Activated CD4-positive, alpha-beta T cell treated with anti-CD3 and anti-CD28 coated beads, Interleukin-2, amount 10 ng/mL, durations not matched to agents 24 days and 14 days (primary cell): ENCODE results near the gene LRRC1. TPM values are rescaled to one million over a fixed set of nuclear protein-coding genes. Genes with fewer than 3 reads are reported as not detected.

Experiments used
- DNase-seq: peaks from one replicate; pipeline ENCODE4 v3.0.0; 2022
- H3K27ac Mint-ChIP-seq: one replicate; pipeline ENCODE4 v1.8.0; 2022; ENCODE audit warnings: mild to moderate bottlenecking, mixed read lengths
- H3K27me3 Mint-ChIP-seq: one replicate; pipeline ENCODE4 v1.8.0; 2022; ENCODE audit warnings: mixed read lengths
- H3K36me3 Mint-ChIP-seq: one replicate; pipeline ENCODE4 v1.8.0; 2022; ENCODE audit warnings: low read depth, mild to moderate bottlenecking, mixed read lengths
- H3K4me1 Mint-ChIP-seq: one replicate; pipeline ENCODE4 v1.8.0; 2021; ENCODE audit warnings: mixed read lengths
- H3K4me3 Mint-ChIP-seq: one replicate; pipeline ENCODE4 v1.8.0; 2022; ENCODE audit warnings: mild to moderate bottlenecking, moderate library complexity, mixed read lengths
- H3K9me3 Mint-ChIP-seq: one replicate; pipeline ENCODE4 v1.8.0; 2021; ENCODE audit warnings: mixed read lengths
- intact Hi-C: fragments of 100-400 bp; cut with micrococcal nuclease; formaldehyde crosslinking; loops from one replicate; pipeline ENCODE4 v1.15.1; 2023
- total RNA-seq: library from RNA; stranded (reverse); gene quantifications from 2 replicates; pipeline ENCODE4 v1.2.3, GENCODE V29; 2022

The LRRC1 gene
- total RNA-seq, 1 donor from 2014 or later, result 2.7 TPM

- H3K4me3 Mint-ChIP-seq, result no peak overlapping the region
- H3K36me3 Mint-ChIP-seq, result no peaks in the 10 kb centered on the region
- H3K4me1 Mint-ChIP-seq, result no peaks in the 10 kb centered on the region
- peaks cover 9% of the 10 kb centered on the region for H3K27me3 Mint-ChIP-seq
- peaks cover 4% of the 10 kb centered on the region for H3K9me3 Mint-ChIP-seq
- intact Hi-C loops, result loop anchor here (10.0 kb wide), 1 partner anchor 151 kb away; the partner anchor contains the start of gene LRRC1
- H3K27ac Mint-ChIP-seq, result no peak overlapping the region
- no peak for DNase-seq
These were observed 151.1 kb downstream of the LRRC1 start for GRCh38 chr6:53945765-53946407.

GRCh38 chr6:53947780-53948179, 153.0 kb downstream of the LRRC1 start:
- no peak for DNase-seq
- no peaks in the 10 kb centered on the region for H3K4me1 Mint-ChIP-seq
- no peaks in the 10 kb centered on the region for H3K36me3 Mint-ChIP-seq
- intact Hi-C loops, result loop anchor here (10.0 kb wide), 1 partner anchor 153 kb away; the partner anchor contains the start of gene LRRC1
- H3K4me3 Mint-ChIP-seq, result no peak overlapping the region
- H3K27me3 Mint-ChIP-seq, result peaks cover 9% of the 10 kb centered on the region
- H3K27ac Mint-ChIP-seq, result no peak overlapping the region
- H3K9me3 Mint-ChIP-seq, result peaks cover 4% of the 10 kb centered on the region

- no peaks in the 10 kb centered on the region for H3K36me3 Mint-ChIP-seq
- intact Hi-C loops, result no loop called here
- peaks cover 16% of the 10 kb centered on the region for H3K27me3 Mint-ChIP-seq
- no peak overlapping the region for H3K27ac Mint-ChIP-seq
- no peak overlapping the region for H3K4me3 Mint-ChIP-seq
- DNase-seq, result no peak
- peaks cover 4% of the 10 kb centered on the region for H3K9me3 Mint-ChIP-seq
- H3K4me1 Mint-ChIP-seq, result no peaks in the 10 kb centered on the region
These were observed 156.6 kb downstream of the LRRC1 start for GRCh38 chr6:53951383-53951782.

- H3K4me1 Mint-ChIP-seq, result no peaks in the 10 kb centered on the region
- H3K27me3 Mint-ChIP-seq, result peaks cover 7% of the 10 kb centered on the region
- H3K9me3 Mint-ChIP-seq, result no peaks in the 10 kb centered on the region
- H3K4me3 Mint-ChIP-seq, result no peak overlapping the region
- no peak overlapping the region for H3K27ac Mint-ChIP-seq
- intact Hi-C loops, result loop anchor here (5.0 kb wide), 1 partner anchor 239 kb away; no protein-coding TSS in a partner anchor
- DNase-seq, result peak; percentile 68
- H3K36me3 Mint-ChIP-seq, result no peaks in the 10 kb centered on the region
These were observed 161.4 kb downstream of the LRRC1 start for GRCh38 chr6:53956068-53956711.

- Mint-ChIP-seq H3K27me3 (peaks cover 7% of the 10 kb centered on the region), H3K4me3 (no peak overlapping the region), H3K27ac (no peak overlapping the region), H3K9me3 (no peaks in the 10 kb centered on the region), H3K4me1 (no peaks in the 10 kb centered on the region), H3K36me3 (no peaks in the 10 kb centered on the region)
- intact Hi-C loops, result loop anchor here (5.0 kb wide), 1 partner anchor 240 kb away; no protein-coding TSS in a partner anchor
- no peak for DNase-seq
These were observed 162.0 kb downstream of the LRRC1 start for GRCh38 chr6:53956804-53957203.

GRCh38 chr6:53959717-53960116, 164.9 kb downstream of the LRRC1 start:
- Mint-ChIP-seq H3K27me3 (peaks cover 11% of the 10 kb centered on the region), H3K9me3 (no peaks in the 10 kb centered on the region), H3K36me3 (no peaks in the 10 kb centered on the region), H3K4me3 (no peak overlapping the region), H3K27ac (no peak overlapping the region), H3K4me1 (no peaks in the 10 kb centered on the region)
- intact Hi-C loops, result loop anchor here (5.0 to 10.0 kb wide), 2 partner anchors 125 to 242 kb away; no protein-coding TSS in a partner anchor
- DNase-seq, result no peak

- H3K4me1 Mint-ChIP-seq, result no peaks in the 10 kb centered on the region
- no peak overlapping the region for H3K4me3 Mint-ChIP-seq
- H3K9me3 Mint-ChIP-seq, result no peaks in the 10 kb centered on the region
- no peak for DNase-seq
- intact Hi-C loops, result loop anchor here (10.0 kb wide), 1 partner anchor 126 kb away; no protein-coding TSS in a partner anchor
- peaks cover 11% of the 10 kb centered on the region for H3K27me3 Mint-ChIP-seq
- no peaks in the 10 kb centered on the region for H3K36me3 Mint-ChIP-seq
- H3K27ac Mint-ChIP-seq, result no peak overlapping the region
These were observed 165.5 kb downstream of the LRRC1 start for GRCh38 chr6:53960311-53960710.

- DNase-seq, result no peak
- H3K27me3 Mint-ChIP-seq, result peaks cover 3% of the 10 kb centered on the region
- no peaks in the 10 kb centered on the region for H3K9me3 Mint-ChIP-seq
- H3K27ac Mint-ChIP-seq, result no peak overlapping the region
- no peaks in the 10 kb centered on the region for H3K36me3 Mint-ChIP-seq
- no peak overlapping the region for H3K4me3 Mint-ChIP-seq
- H3K4me1 Mint-ChIP-seq, result no peaks in the 10 kb centered on the region
- intact Hi-C loops, result loop anchor here (10.0 kb wide), 1 partner anchor 127 kb away; no protein-coding TSS in a partner anchor
These were observed 167.0 kb downstream of the LRRC1 start for GRCh38 chr6:53961679-53962370.

GRCh38 chr6:53962646-53963045, 167.8 kb downstream of the LRRC1 start:
- Mint-ChIP-seq H3K36me3 (no peaks in the 10 kb centered on the region), H3K9me3 (no peaks in the 10 kb centered on the region), H3K27ac (no peak overlapping the region), H3K4me1 (no peaks in the 10 kb centered on the region), H3K4me3 (no peak overlapping the region), H3K27me3 (peaks cover 6% of the 10 kb centered on the region)
- peak; percentile 19 for DNase-seq
- intact Hi-C loops, result loop anchor here (10.0 kb wide), 1 partner anchor 128 kb away; no protein-coding TSS in a partner anchor

GRCh38 chr6:53967415-53967814, 172.6 kb downstream of the LRRC1 start:
- intact Hi-C loops, result loop anchor here (10.0 kb wide), 1 partner anchor 133 kb away; no protein-coding TSS in a partner anchor
- Mint-ChIP-seq H3K27ac (no peak overlapping the region), H3K36me3 (no peaks in the 10 kb centered on the region), H3K4me1 (no peaks in the 10 kb centered on the region), H3K9me3 (no peaks in the 10 kb centered on the region), H3K4me3 (no peak overlapping the region), H3K27me3 (peaks cover 18% of the 10 kb centered on the region)
- no peak for DNase-seq

Other genes with a start within 250 kb of the LRRC1 start
- gene GCLC, start 249.9 kb upstream of the LRRC1 start, total RNA-seq, result 21.3 and 25.0 TPM in 2 replicates
- 0.21 and 0.23 TPM in 2 replicates for gene KLHL31, start 129.2 kb upstream of the LRRC1 start, total RNA-seq